Endometrial microvascular endothelial cells (primary cell): ENCODE results near the gene AKR1E2. TPM values are rescaled to one million over a fixed set of nuclear protein-coding genes. Genes with fewer than 3 reads are reported as not detected.
"Not testable (repeated sequence)": the region's sequence is repeated elsewhere in the genome, so short reads cannot be mapped to it uniquely, and the experiment has no call there.

Source experiments
- in situ Hi-C: cut with HindIII; loops from 2 replicates; pipeline ENCODE4 v1.10.0; 2017; ENCODE audit warnings: low sequenced_read_pairs, low pct_unique_long_range_greater_than_20kb; ENCODE audit errors: inconsistent ontology term
- total RNA-seq: library from RNA; depleted of rRNA; stranded (reverse); fragments of >200 nt; gene quantifications from one replicate; pipeline ENCODE4 v1.2.3, GENCODE V29; 2015; ENCODE audit errors: inconsistent ontology term

AKR1E2 gene
- total RNA-seq, 1 donor from 2014 or later, result 9.8 TPM

- in situ Hi-C loops, result no loop called here
Observed at GRCh38 chr10:4810092-4810491, 15.9 kb upstream of the AKR1E2 start.

- in situ Hi-C loops, result no loop called here
Observed at GRCh38 chr10:4812046-4812445, 14.0 kb upstream of the AKR1E2 start.

- in situ Hi-C loops, result no loop called here
Observed at GRCh38 chr10:4813023-4813422, 13.0 kb upstream of the AKR1E2 start.

GRCh38 chr10:4813496-4813895 is 12.5 kb upstream of the AKR1E2 start:
- in situ Hi-C loops, result no loop called here

GRCh38 chr10:4815646-4816180 is 10.3 kb upstream of the AKR1E2 start:
- in situ Hi-C loops, result not testable (repeated sequence)

GRCh38 chr10:4816966-4817365 is 9.0 kb upstream of the AKR1E2 start:
- in situ Hi-C loops, result no loop called here

- in situ Hi-C loops, result no loop called here
Observed at GRCh38 chr10:4819067-4819466, 6.9 kb upstream of the AKR1E2 start.

- in situ Hi-C loops, result no loop called here
Observed at GRCh38 chr10:4819707-4820106, 6.3 kb upstream of the AKR1E2 start.

- in situ Hi-C loops, result no loop called here
Observed at GRCh38 chr10:4820804-4821401, 5.1 kb upstream of the AKR1E2 start.

GRCh38 chr10:4822208-4822607 is 3.8 kb upstream of the AKR1E2 start:
- in situ Hi-C loops, result no loop called here

- in situ Hi-C loops, result loop anchor here (25.0 kb wide), 1 partner anchor 262 kb away; the partner anchor contains the start of gene AKR1C3
Observed at GRCh38 chr10:4824791-4825310, 1.2 kb upstream of the AKR1E2 start.

- in situ Hi-C loops, result loop anchor here (25.0 kb wide), 1 partner anchor 262 kb away; the partner anchor contains the start of gene AKR1C3
Observed at GRCh38 chr10:4825456-4825867, 545 bp upstream of the AKR1E2 start.

GRCh38 chr10:4826792-4827324 is 851 bp downstream of the AKR1E2 start:
- in situ Hi-C loops, result loop anchor here (25.0 kb wide), 1 partner anchor 260 kb away; the partner anchor contains the start of gene AKR1C3

GRCh38 chr10:4828005-4828404 is 2.0 kb downstream of the AKR1E2 start:
- in situ Hi-C loops, result loop anchor here (25.0 kb wide), 1 partner anchor 259 kb away; the partner anchor contains the start of gene AKR1C3

GRCh38 chr10:4830551-4830950 is 4.5 kb downstream of the AKR1E2 start:
- in situ Hi-C loops, result loop anchor here (25.0 kb wide), 1 partner anchor 257 kb away; the partner anchor contains the start of gene AKR1C3

- in situ Hi-C loops, result loop anchor here (25.0 kb wide), 1 partner anchor 256 kb away; the partner anchor contains the start of gene AKR1C3
Observed at GRCh38 chr10:4831091-4831490, 5.1 kb downstream of the AKR1E2 start.

- in situ Hi-C loops, result loop anchor here (25.0 kb wide), 1 partner anchor 254 kb away; the partner anchor contains the start of gene AKR1C3
Observed at GRCh38 chr10:4833286-4833685, 7.3 kb downstream of the AKR1E2 start.

GRCh38 chr10:4834898-4835405 is 8.9 kb downstream of the AKR1E2 start:
- in situ Hi-C loops, result loop anchor here (25.0 kb wide), 1 partner anchor 252 kb away; the partner anchor contains the start of gene AKR1C3

GRCh38 chr10:4835494-4835918 is 9.5 kb downstream of the AKR1E2 start:
- in situ Hi-C loops, result loop anchor here (25.0 kb wide), 1 partner anchor 252 kb away; the partner anchor contains the start of gene AKR1C3
